HepG2 (cell line): ENCODE measurements around the gene CSE1L. TPM values are rescaled to one million over a fixed set of nuclear protein-coding genes. Genes with fewer than 3 reads are reported as not detected.

ENCODE experiments used
- GATAD1 ChIP-seq: IDR thresholded peaks from 2 replicates; pipeline ENCODE4 v1.6.1; 2016; ENCODE audit warnings: missing genetic modification reagents, missing compliant biosample characterization
- HMG20B ChIP-seq: conservative IDR thresholded peaks from 2 replicates; pipeline ENCODE4 v1.6.1; 2016; ENCODE audit warnings: missing genetic modification reagents, missing compliant biosample characterization
- HNRNPUL1 ChIP-seq: fragments of 200-400 bp; formaldehyde crosslinking; IDR thresholded peaks from 2 replicates; pipeline ENCODE4 v1.6.1; 2017; ENCODE audit warnings: low read depth, mild to moderate bottlenecking, low read length, moderate library complexity
- ISL2 ChIP-seq: sonication (generic); formaldehyde crosslinking; IDR thresholded peaks from 2 replicates; pipeline ENCODE4 v1.5.0; 2020; ENCODE audit warnings: missing genetic modification reagents
- KAT7 ChIP-seq: IDR thresholded peaks from 2 replicates; pipeline ENCODE4 v1.6.1; 2018; ENCODE audit warnings: borderline replicate concordance, missing compliant biosample characterization
- NFIB ChIP-seq: sonication (generic); formaldehyde crosslinking; IDR thresholded peaks from 2 replicates; pipeline ENCODE4 v1.9.0; 2021; ENCODE audit warnings: missing genetic modification reagents, mild to moderate bottlenecking, borderline replicate concordance
- ZFP37 ChIP-seq: sonication (generic); formaldehyde crosslinking; IDR thresholded peaks from 2 replicates; pipeline ENCODE4 v1.4.0; 2020; ENCODE audit warnings: missing genetic modification reagents, borderline replicate concordance
- ZNF12 ChIP-seq: sonication (generic); formaldehyde crosslinking; IDR thresholded peaks from 2 replicates; pipeline ENCODE4 v1.5.0; 2020; ENCODE audit warnings: missing genetic modification reagents
- ZNF431 ChIP-seq: sonication (generic); formaldehyde crosslinking; IDR thresholded peaks from 2 replicates; pipeline ENCODE4 v1.9.0; 2022; ENCODE audit warnings: missing genetic modification reagents, low read depth, mild to moderate bottlenecking, borderline replicate concordance
- ZNF567 ChIP-seq: sonication (generic); formaldehyde crosslinking; IDR thresholded peaks from 2 replicates; pipeline ENCODE4 v1.8.1; 2023; ENCODE audit warnings: mild to moderate bottlenecking, missing genetic modification reagents, borderline replicate concordance
- ZNF597 ChIP-seq: sonication (generic); formaldehyde crosslinking; IDR thresholded peaks from 2 replicates; pipeline ENCODE4 v1.5.0; 2020; ENCODE audit warnings: missing genetic modification reagents
- ZNF746 ChIP-seq: sonication (generic); formaldehyde crosslinking; IDR thresholded peaks from 2 replicates; pipeline ENCODE4 v1.8.0; 2022; ENCODE audit warnings: mild to moderate bottlenecking, missing genetic modification reagents
- ZNF75D ChIP-seq: sonication (generic); formaldehyde crosslinking; IDR thresholded peaks from 2 replicates; pipeline ENCODE4 v1.8.1; 2023; ENCODE audit warnings: missing genetic modification reagents, mild to moderate bottlenecking, borderline replicate concordance
- ZNF770 ChIP-seq: sonication (generic); formaldehyde crosslinking; IDR thresholded peaks from 2 replicates; pipeline ENCODE4 v1.5.0; 2020; ENCODE audit warnings: mild to moderate bottlenecking, missing genetic modification reagents
- ZNF839 ChIP-seq: sonication (generic); formaldehyde crosslinking; IDR thresholded peaks from 2 replicates; pipeline ENCODE4 v1.4.0; 2020; ENCODE audit warnings: missing genetic modification reagents, mild to moderate bottlenecking, borderline replicate concordance
- ZSCAN29 ChIP-seq: sonication (generic); formaldehyde crosslinking; conservative IDR thresholded peaks from 2 replicates; pipeline ENCODE4 v1.4.0; 2020; ENCODE audit warnings: mild to moderate bottlenecking, missing genetic modification reagents
- polyA plus RNA-seq, 8 experiments: library from polyadenylated mRNA; depleted of rRNA in 3 of 8; stranded (reverse) in 7 of 8; unstranded in 1 of 8; fragments of >200 nt; fragmentation: Illumina TruSeq in 4 of 8; extraction: Trizol in 4 of 8; gene quantifications; 2 replicates each; pipeline versions ENCODE4 v1.2.1 to v1.2.3, GENCODE V29; 2011 to 2016; ENCODE audit warnings: low read depth in 4 of 8, missing spikeins in 1 of 8, mixed read lengths in 1 of 8; ENCODE audit not compliant: insufficient read depth in 1 of 8
- total RNA-seq, 5 experiments: library from RNA; depleted of rRNA; stranded (reverse); fragments of >200 nt; fragmentation: Illumina TruSeq; extraction: Trizol; gene quantifications; 2 replicates each; pipeline ENCODE4 v1.2.3, GENCODE V29; 2016; ENCODE audit warnings: low read depth in 1 of 5
- TF ChIP-seq, protein P1 (sequence below), 2 experiments: sonication (generic) in 1 of 2; formaldehyde crosslinking in 1 of 2; IDR thresholded peaks; 2 replicates each; pipeline versions ENCODE4 v1.4.0 to v1.6.1; 2018 to 2020; ENCODE audit warnings: missing genetic modification reagents in 2 of 2, borderline replicate concordance in 1 of 2, low read depth in 1 of 2, mild to moderate bottlenecking in 1 of 2, missing biosample characterization in 1 of 2
- TF ChIP-seq, protein P2 (sequence below): sonication (generic); formaldehyde crosslinking; IDR thresholded peaks from 2 replicates; pipeline ENCODE4 v1.8.0; 2022; ENCODE audit warnings: mild to moderate bottlenecking, missing genetic modification reagents
- TF ChIP-seq, protein P3 (sequence below): sonication (generic); formaldehyde crosslinking; conservative IDR thresholded peaks from 2 replicates; pipeline ENCODE4 v1.8.1; 2023; ENCODE audit warnings: missing genetic modification reagents

CSE1L gene
- total and polyA plus RNA-seq, 2 of the 13 experiments (the other 11 are each of a cell fraction or from before 2014, with no cell fraction given) = 56.9 to 258 TPM

GRCh38 chr20:49045440-49046086 lies 549 bp upstream of the CSE1L start (continued):
- TF ChIP-seq ZNF770 (CRISPR knock-in tag) = no peak
- TF ChIP-seq HMG20B (CRISPR knock-in tag) = no peak
- 0 out of 2 replicates have a peak, but pooled peaks have one; percentile 19 for TF ChIP-seq KAT7 (CRISPR knock-in tag)
- TF ChIP-seq, protein P1, sequence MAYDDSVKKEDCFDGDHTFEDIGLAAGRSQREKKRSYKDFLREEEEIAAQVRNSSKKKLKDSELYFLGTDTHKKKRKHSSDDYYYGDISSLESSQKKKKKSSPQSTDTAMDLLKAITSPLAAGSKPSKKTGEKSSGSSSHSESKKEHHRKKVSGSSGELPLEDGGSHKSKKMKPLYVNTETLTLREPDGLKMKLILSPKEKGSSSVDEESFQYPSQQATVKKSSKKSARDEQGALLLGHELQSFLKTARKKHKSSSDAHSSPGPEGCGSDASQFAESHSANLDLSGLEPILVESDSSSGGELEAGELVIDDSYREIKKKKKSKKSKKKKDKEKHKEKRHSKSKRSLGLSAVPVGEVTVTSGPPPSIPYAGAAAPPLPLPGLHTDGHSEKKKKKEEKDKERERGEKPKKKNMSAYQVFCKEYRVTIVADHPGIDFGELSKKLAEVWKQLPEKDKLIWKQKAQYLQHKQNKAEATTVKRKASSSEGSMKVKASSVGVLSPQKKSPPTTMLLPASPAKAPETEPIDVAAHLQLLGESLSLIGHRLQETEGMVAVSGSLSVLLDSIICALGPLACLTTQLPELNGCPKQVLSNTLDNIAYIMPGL (CRISPR knock-in tag; IDR thresholded peaks at IDR 0.05; ENCODE audit: borderline replicate concordance in 1 of 2, low read depth in 1 of 2) = no peak
- TF ChIP-seq ZNF597 = no peak
- 0 out of 2 replicates have a peak, but pooled peaks have one; percentile 47 for TF ChIP-seq ZNF12 (CRISPR knock-in tag)
- TF ChIP-seq ZNF746 (CRISPR knock-in tag) = peak; percentile 17; the same call in 1 of the 2 replicates
- TF ChIP-seq ZNF839 (CRISPR knock-in tag) = 0 out of 2 replicates have a peak, but pooled peaks have one; percentile 44
- no peak for TF ChIP-seq GATAD1 (CRISPR knock-in tag)
- no peak for TF ChIP-seq ZNF75D (CRISPR knock-in tag)
- TF ChIP-seq ZNF431 (CRISPR knock-in tag) = no peak
- no peak for TF ChIP-seq ISL2 (CRISPR knock-in tag)
- TF ChIP-seq ZSCAN29 (CRISPR knock-in tag) = peak; percentile 13; the same call in 1 of the 2 replicates
- TF ChIP-seq ZNF567 (CRISPR knock-in tag) = no peak; the same call in 1 of the 2 replicates
- TF ChIP-seq ZFP37 (CRISPR knock-in tag) = no peak
- no peak for TF ChIP-seq NFIB
- TF ChIP-seq, protein P2, sequence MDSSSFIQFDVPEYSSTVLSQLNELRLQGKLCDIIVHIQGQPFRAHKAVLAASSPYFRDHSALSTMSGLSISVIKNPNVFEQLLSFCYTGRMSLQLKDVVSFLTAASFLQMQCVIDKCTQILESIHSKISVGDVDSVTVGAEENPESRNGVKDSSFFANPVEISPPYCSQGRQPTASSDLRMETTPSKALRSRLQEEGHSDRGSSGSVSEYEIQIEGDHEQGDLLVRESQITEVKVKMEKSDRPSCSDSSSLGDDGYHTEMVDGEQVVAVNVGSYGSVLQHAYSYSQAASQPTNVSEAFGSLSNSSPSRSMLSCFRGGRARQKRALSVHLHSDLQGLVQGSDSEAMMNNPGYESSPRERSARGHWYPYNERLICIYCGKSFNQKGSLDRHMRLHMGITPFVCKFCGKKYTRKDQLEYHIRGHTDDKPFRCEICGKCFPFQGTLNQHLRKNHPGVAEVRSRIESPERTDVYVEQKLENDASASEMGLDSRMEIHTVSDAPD (CRISPR knock-in tag) = peak; percentile 64
- TF ChIP-seq HNRNPUL1 = no peak
- TF ChIP-seq, protein P3, sequence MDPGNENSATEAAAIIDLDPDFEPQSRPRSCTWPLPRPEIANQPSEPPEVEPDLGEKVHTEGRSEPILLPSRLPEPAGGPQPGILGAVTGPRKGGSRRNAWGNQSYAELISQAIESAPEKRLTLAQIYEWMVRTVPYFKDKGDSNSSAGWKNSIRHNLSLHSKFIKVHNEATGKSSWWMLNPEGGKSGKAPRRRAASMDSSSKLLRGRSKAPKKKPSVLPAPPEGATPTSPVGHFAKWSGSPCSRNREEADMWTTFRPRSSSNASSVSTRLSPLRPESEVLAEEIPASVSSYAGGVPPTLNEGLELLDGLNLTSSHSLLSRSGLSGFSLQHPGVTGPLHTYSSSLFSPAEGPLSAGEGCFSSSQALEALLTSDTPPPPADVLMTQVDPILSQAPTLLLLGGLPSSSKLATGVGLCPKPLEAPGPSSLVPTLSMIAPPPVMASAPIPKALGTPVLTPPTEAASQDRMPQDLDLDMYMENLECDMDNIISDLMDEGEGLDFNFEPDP (CRISPR knock-in tag) = peak; percentile 93; the same call in 1 of the 2 replicates
